ENCODE results near the gene MMEL1.
"Not testable (repeated sequence)": the region's sequence is repeated elsewhere in the genome, so short reads cannot be mapped to it uniquely, and the experiment has no call there.

MMEL1 gene

DNA sequence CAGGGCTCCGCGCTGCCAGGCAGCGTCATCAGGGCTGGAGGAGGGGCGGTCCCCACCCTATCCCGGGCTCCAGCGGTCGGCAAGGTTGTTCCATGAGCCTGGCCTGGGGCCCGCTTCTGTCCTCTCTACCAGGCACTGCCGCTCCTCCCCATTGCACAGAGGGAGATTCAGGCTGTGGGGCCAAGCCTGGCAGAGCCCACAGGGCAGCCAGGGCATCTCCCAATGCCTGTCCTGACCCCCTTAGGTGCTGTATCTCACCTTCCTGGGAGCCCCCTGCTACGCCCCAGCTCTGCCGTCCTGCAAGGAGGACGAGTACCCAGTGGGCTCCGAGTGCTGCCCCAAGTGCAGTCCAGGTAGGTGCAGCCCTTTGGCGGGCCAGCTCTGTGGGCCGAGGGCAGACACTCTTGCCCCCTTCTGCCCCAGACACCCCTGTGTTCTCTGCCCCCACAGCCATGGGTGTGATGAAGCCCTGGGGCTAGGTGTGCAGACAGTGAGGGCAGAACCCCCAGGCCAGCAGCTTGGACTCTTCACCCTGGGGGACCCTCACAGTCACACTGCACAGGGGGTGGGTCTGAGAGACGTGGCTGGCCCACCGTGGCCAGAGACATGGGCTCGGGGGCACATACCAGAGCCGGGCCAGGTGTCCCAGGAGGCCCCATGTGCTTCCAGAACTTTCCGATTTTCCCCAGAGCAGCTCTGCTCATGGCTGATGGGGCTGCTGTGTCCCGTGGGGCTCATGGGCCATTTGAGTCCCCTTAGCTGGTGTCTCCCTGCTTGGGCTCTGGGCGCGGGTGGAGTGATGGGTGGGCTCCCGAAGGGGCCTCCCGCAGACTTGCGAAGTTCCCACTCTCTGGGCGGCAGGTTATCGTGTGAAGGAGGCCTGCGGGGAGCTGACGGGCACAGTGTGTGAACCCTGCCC lies 75.1 kb downstream of the MMEL1 start:
- no peak for DNase-seq (ENCODE audit: low spot score)

GRCh38 chr1:2556678-2557481 lies 75.9 kb downstream of the MMEL1 start:
- peak; percentile 41 for DNase-seq (ENCODE audit: low spot score)

DNA sequence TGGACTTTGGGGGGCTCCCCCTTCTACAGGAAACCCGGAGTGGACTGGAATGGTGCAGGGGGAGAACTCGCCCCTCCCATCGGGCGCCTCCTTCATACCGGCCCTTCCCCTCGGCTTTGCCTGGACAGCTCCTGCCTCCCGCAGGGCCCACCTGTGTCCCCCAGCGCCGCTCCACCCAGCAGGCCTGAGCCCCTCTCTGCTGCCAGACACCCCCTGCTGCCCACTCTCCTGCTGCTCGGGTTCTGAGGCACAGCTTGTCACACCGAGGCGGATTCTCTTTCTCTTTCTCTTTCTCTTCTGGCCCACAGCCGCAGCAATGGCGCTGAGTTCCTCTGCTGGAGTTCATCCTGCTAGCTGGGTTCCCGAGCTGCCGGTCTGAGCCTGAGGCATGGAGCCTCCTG lies 76.5 kb downstream of the MMEL1 start, which contains the start of gene TNFRSF14:
TSS of gene TNFRSF14 (plus strand) at position 95 of the 401 bp plus-strand sequence. CDS start at position 389, 294 bp downstream.
- DNase-seq (ENCODE audit: low spot score): peak; percentile 84

GRCh38 chr1:2555634-2556276 lies 77.1 kb downstream of the MMEL1 start:
- peak; percentile 46 for DNase-seq (ENCODE audit: low spot score)

DNA sequence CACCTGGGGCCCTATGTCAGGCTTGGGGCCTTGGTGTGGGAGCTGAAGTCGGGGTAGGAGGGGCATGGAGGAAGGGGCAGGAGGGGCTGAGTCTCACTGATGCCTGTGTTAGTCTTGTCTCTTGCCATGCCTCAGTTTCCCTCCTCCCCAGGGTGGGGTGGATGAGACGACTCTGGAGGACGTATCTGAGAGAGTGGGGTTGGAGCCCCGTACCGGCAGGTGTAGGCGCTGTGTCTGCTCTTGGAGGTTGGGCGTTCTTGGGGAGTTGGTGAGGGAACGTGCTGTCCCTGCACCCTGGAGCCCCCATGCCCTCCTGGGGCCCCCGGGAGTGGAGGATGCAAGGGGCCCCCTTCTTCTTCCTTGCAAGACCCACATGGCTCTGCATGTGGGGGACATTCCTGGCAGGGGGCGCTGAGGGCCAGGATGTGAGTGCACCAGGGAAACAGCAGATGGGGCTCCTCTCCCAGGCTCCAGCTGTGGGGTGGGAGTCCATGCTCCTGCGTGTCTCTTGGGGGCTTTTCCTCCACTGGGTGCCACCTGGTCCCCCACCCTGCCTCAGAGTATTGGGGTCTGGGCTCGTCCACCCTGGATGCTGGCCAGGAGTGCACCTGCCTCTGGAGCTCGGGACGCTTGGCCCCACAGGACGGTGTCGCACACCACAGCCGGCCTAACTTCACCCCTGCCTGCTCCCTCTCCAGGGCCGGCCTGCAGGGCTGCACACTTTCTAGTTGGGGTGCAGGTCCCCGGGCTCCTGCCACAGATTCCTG lies 78.0 kb downstream of the MMEL1 start:
- DNase-seq (ENCODE audit: low spot score): no peak

- DNase-seq (ENCODE audit: low spot score): no peak
Measured at GRCh38 chr1:2553871-2554620, 78.8 kb downstream of the MMEL1 start.

- DNase-seq (ENCODE audit: low spot score): not testable (repeated sequence)
Measured at GRCh38 chr1:2553076-2553475, 79.7 kb downstream of the MMEL1 start.

DNA sequence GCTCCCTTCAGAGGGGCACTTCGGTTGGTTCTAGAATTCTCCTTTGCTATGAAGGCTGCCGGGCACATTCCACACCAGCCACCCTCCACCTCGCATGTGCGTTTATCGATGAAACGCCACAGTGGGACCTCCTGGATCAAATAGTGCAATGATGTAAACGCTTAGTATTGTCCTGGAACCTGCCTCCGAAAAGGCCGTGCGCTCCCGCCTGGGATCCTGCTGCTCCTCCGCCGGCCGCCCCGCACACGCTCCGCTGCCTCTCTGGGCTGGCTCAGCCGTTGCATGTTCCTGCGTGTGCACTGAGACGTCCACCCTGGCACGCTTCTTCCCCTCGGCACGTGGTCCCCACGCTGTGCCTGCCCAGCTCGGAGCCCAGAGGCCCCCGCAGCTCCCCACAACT lies 80.6 kb downstream of the MMEL1 start:
- DNase-seq (ENCODE audit: low spot score): no peak

GRCh38 chr1:2551544-2551943 lies 81.3 kb downstream of the MMEL1 start:
- DNase-seq (ENCODE audit: low spot score): not testable (repeated sequence)

DNA sequence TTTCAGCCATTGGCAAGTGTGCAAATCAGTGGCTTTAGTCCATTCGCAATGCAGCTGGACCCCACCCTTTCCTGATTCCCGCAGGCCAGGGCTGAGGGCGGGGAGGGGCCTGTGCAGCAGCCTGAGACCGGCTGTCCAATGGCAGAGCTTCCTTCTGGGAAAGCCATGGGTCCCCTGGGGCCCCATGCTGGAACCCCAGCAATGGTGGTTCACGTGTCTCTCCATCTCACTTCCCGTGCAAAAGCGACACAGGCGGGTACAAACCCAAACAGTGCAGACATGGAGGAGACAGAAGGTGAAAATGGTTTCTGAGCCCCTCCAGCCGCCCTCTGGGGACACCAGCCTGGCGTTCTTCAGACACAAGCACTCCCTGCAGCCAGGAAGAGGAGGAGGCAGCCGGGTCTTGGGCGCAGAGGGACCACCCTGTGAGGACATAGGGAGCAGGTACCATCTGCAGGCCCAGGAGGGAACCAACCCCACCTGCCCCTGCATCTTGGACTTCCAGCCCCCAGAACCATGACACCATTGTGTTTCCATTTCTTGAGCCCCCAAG lies 82.4 kb downstream of the MMEL1 start:
- not testable (repeated sequence) for DNase-seq (ENCODE audit: low spot score)

DNA sequence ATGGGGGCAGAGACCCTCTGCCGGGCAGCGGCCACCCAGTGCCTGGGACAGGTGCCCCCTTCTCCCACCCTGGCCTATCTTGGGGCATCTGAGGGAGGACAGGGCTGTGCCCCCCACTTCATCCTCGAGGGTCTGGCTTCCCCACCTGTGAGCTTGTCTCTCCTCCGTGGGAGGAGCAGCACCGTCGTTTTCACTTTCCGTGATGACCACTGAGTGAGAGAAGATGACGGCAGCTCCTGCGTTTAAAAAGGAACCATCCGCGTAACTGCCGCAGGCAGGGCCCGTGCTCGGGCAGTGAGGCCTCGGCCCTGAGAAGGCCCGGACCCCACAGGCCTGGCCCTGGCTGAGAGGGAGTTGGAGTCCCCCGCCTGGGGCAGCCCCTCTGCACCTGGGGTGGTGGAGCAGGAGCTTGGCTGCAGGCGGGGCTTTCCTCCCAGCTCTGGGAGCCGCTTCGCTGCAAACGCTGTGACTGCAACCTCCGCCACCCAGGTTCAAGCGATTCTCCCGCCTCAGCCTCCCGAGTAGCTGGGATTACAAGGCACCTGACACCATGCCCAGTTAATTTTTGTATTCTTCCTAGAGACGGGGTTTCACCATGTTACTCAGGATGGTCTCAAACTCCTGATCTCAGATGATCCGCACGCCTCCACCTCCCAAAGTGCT lies 83.3 kb downstream of the MMEL1 start:
- not testable (repeated sequence) for DNase-seq (ENCODE audit: low spot score)

- DNase-seq (ENCODE audit: low spot score): peak; percentile 90
Measured at GRCh38 chr1:2548068-2548589, 84.7 kb downstream of the MMEL1 start.

GRCh38 chr1:2547210-2548067 lies 85.4 kb downstream of the MMEL1 start:
- DNase-seq (ENCODE audit: low spot score): no peak

GRCh38 chr1:2546515-2547209 lies 86.2 kb downstream of the MMEL1 start:
- peak; percentile 94 for DNase-seq (ENCODE audit: low spot score)

DNA sequence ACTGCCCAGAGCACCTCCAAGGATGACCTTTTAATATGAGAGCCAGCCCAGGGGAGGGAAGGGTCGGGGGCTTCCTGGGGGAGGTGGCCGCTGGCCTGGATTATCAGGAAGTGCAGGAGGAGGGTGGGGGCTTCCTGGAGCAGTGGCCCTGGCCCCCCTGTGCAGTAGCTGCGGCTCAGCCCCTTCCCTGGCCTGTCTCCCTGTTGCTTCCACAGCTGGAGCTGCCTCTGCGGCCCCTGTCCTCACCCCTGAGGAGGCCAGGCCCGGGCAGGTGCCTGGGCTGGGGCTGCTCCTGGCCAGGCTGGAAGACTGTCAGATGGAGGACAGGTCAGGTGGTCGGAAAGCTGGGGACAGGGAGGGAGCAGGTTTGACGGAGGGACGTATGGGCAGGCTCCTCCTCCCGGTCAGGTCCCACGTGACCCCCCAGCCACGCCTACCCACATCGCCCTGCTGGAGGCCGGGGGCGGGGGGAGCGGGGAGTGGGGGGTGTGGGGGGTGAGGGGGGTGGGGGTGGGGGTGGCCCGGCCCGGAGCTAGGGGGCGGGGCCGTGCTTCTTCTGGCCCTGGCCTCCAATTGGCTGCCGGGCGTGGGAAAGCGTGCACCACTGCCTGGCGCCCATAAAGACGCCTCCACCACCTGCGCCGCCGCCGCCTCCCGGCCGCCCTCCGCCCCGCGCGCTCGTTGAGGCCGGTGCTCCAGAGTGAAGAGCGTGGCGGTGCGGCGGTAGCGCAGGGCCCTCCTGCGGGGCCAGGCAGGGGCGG lies 86.9 kb downstream of the MMEL1 start:
- DNase-seq (ENCODE audit: low spot score): peak; percentile 93

DNA sequence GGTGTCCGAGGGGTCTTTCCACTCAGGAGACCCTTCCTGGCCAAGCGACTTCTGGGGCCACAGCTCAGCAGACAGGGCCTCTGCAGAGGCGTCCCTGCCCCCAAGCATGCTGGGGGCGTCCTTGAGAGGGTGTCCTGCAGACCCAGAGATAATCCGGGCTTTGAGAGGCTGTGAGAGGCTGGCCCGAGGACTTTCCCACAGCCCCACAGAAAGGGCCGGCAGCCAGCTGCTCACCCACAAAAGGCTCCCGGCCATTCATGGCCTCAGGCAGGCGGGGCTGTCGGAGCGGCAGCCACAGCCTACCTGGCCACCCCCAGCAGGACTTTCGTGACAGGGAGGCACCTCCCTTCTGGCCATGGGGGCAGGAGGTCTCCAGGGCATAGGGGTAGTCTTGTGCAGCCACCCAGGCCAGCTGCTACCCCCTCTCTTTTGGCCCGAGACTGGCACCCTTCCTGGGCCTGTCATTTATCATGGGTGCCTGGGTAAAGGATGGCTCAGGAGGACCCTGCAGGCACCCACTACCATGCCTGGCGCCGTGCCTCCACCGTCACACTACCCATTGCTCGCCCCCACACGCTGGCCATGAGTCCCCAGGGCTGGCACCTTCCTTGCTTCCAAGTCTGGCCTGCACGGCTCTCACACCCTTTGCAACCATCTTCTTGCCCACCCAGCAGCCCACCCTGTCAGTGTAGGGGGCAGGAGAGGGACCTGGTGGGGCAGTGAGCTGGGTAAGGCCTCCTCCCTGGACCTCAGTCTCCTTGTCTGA lies 87.8 kb downstream of the MMEL1 start:
- DNase-seq (ENCODE audit: low spot score): no peak

Measured in GM03348 (cell line).